ENCODE results near the gene MYO7B.

The MYO7B gene

DNA sequence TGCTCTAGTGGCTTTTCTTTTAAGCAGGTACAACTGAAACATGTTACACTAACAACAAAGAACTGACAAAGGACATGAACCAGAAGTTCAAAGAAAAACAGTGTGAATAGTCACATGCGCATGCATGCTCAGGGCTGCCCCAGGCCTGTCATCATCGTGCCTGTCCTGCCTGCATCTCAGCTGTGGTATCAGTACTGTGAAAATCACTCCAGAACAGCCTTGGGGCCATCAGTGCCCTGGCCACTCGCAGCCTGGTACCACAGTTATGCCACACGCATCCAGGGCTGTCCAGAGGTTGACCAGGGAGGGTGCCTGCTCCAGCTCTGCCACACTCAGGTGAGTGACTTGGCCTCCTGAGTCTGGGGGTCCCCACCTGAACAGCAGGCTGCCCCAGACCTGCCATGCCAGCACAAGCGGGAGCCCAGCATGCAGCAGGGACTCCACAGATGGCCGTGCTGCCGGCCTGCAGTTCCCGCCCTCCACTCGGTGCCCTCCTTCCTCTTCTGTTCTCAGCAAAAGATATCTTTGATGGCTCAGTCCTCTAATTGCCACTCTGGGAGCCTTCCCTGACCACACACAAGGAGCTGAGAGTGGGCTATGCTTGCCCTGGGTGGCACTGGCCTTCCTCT is 127.6 kb downstream of the MYO7B start:
- no peak for DNase-seq (ENCODE audit: low read depth in 2 of 2)

- no peak for DNase-seq (ENCODE audit: low read depth in 2 of 2)
Observed at GRCh38 chr2:127663566-127664064, 128.1 kb downstream of the MYO7B start.

GRCh38 chr2:127664065-127664894 is 128.8 kb downstream of the MYO7B start:
- no peak for DNase-seq (ENCODE audit: low read depth in 2 of 2)

GRCh38 chr2:127664895-127665225 is 129.4 kb downstream of the MYO7B start:
- no peak for DNase-seq (ENCODE audit: low read depth in 2 of 2)

DNA sequence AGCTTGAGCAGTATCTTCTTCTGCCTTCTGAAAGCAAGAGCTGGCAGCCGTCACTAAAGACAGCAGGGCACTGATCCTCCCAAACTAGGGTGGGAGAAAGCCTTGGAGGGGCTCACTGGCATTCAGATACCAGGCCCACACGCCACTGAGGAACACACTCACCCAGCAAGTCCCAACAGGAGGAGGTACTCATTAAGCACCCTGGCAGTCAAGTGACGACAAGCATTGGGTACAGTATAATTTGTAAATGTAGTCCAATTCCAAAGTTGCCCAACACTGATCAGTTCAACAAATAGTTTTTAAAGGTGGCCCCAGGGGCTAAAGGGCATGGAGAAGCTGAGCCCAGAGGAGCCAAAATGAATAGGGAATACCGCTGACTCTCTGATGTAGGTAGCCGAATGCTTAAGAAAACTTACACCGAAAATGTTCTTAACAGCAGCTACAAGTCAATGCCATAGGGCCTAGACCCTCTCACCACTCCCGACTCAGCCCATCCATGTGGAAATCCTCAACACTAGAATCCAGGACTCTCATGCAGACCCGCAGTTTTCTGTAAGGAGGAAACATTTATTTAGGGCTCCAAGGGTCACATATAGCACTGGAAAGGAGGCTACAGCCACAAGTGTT is 129.9 kb downstream of the MYO7B start:
- no peak for DNase-seq (ENCODE audit: low read depth in 2 of 2)

DNA sequence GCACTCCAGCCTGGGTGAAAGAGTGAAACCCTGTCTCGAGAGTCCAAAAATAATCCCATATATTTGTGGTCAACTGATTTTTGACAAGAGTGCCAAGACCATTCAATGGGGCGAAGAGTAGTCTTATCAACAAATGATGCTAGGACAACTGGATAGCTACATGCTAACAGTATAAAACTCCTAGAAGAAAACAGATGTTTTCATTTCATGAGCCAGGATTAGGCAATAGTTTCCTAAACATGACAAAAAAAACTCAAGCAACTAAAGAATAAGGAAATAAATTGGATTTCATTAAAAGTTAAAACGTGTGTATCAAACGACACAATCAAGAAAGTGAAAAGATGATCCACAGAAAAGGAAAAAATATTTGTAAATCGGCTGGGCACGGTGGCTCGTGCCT is 133.6 kb downstream of the MYO7B start:
- DNase-seq (ENCODE audit: low read depth in 2 of 2), result no peak

DNA sequence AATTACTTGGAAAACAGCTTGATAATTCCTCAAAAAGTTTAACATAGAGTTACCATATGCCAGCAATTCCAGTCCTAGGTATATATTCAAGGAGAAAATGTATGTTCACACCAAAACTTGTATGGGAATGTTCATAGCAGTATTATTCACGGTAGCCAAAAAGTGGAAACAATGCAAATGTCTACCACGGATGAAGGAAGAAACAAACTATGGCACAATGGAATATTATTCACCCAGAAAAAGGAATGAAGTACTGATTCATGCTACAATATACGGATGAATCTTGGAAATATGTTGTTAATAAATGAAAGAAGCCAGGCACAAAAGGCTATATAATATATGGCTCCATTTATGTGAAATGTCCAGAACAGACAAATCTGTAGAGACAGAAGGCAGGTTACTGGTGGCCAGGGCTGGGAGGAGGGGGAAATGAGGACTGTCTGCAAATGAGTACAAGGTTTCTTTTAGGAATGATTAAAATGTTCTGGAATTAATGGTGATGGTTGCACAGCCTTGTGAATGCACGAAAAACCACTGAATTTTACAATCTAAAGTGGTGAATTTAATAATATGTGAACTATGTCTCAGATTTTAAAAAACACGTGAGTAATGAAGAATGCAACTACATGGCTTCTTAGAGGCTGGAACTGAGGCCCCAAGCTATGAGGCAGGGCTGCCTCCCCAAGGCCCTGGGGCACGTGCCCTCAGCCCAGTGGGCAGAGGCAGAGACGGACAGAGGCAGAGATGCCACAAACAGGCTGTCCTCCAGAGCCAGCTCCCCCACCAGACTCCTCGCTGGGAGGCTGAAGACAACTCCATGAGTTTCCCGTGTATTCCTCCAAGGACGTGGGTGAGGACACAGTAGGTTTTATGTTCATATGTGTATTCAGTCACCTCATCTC is 134.8 kb downstream of the MYO7B start:
- DNase-seq (ENCODE audit: low read depth in 2 of 2), result no peak

DNA sequence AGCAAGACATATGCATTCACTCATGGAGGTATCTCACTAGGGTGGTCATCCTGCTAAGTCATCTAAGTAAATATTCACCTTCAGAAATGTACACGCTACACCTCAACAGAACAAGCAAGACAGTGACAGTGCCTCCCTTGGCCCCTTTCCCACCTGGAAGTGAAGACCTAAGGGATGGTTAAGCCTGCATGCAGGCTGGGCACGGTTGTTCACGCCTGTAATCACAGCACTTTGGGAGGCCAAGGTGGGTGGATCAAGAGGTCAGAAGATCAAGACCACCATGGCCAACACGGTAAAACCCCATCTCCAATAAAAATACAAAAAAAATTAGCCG is 135.4 kb downstream of the MYO7B start:
- no peak for DNase-seq (ENCODE audit: low read depth in 2 of 2)

GRCh38 chr2:127671557-127672302 is 136.2 kb downstream of the MYO7B start:
- no peak for DNase-seq (ENCODE audit: low read depth in 2 of 2)

- no peak for DNase-seq (ENCODE audit: low read depth in 2 of 2)
Observed at GRCh38 chr2:127672341-127673224, 137.1 kb downstream of the MYO7B start.

- DNase-seq (ENCODE audit: low read depth in 2 of 2), result no peak
Observed at GRCh38 chr2:127673291-127674069, 138.0 kb downstream of the MYO7B start.

GRCh38 chr2:127674241-127675209 is 139.0 kb downstream of the MYO7B start:
- DNase-seq (ENCODE audit: low read depth in 2 of 2), result no peak

GRCh38 chr2:127675331-127676261 is 140.1 kb downstream of the MYO7B start, which contains the start of gene LIMS2:
LIMS2 (minus strand) TSS chr2:127675530; CDS start chr2:127675024, 506 bp downstream.
- no peak for DNase-seq (ENCODE audit: low read depth in 2 of 2)

- no peak for DNase-seq (ENCODE audit: low read depth in 2 of 2)
Observed at GRCh38 chr2:127676906-127677305, 141.4 kb downstream of the MYO7B start.

DNA sequence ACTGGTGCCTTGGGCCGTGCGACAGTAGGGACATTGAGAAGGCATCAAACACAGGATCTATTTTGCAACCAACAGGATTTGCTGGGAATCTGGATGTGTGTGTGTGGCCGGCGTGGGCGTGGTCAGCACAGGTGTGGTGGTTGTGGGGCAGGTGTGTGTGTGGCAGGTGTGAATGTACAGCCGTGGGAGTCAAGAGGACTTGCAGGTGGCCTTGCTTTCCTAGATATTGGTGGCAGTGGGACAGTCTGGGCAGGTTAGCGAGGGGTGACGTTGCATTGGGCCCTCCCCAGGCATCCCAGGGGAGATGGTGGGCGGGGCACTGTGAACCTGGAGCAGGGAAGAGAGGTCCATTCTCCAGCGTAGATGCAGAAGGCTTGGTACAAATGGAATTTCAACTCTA is 143.0 kb downstream of the MYO7B start:
- DNase-seq (ENCODE audit: low read depth in 2 of 2), result no peak

GRCh38 chr2:127678991-127679390 is 143.5 kb downstream of the MYO7B start:
- no peak for DNase-seq (ENCODE audit: low read depth in 2 of 2)
